GM12801 (cell line): ENCODE measurements around the gene ZNF74.

Experiments used
- CTCF ChIP-seq: IDR thresholded peaks from one replicate; pipeline ENCODE4 v1.5.1; 2011; ENCODE audit warnings: control low read depth; ENCODE audit not compliant: insufficient read length; ENCODE audit errors: extremely low read depth

The ZNF74 gene

GRCh38 chr22:20433191-20433590, 39.2 kb downstream of the ZNF74 start:
- no peak for TF ChIP-seq CTCF

- no peak for TF ChIP-seq CTCF
Observed at GRCh38 chr22:20433686-20434241, 39.8 kb downstream of the ZNF74 start.

GRCh38 chr22:20434264-20434751, 40.4 kb downstream of the ZNF74 start:
- no peak for TF ChIP-seq CTCF

- TF ChIP-seq CTCF: no peak
Observed at GRCh38 chr22:20434773-20435172, 40.8 kb downstream of the ZNF74 start.

GRCh38 chr22:20435436-20436306, 41.7 kb downstream of the ZNF74 start:
- no peak for TF ChIP-seq CTCF

GRCh38 chr22:20436307-20436767, 42.4 kb downstream of the ZNF74 start:
- no peak for TF ChIP-seq CTCF

- no peak for TF ChIP-seq CTCF
Observed at GRCh38 chr22:20436768-20437612, 43.0 kb downstream of the ZNF74 start.
